Rectal smooth muscle tissue (tissue), 1 donor: Measurements from ENCODE around the gene ANAPC5.
"Not testable (repeated sequence)": the region's sequence is repeated elsewhere in the genome, so short reads cannot be mapped to it uniquely, and the experiment has no call there.

Experiments
- H3K27ac ChIP-seq: one replicate; pipeline ENCODE4 v1.7.0; 2013; ENCODE audit warnings: low read depth, low read length, inconsistent platforms
- H3K27me3 ChIP-seq: one replicate; pipeline ENCODE4 v1.7.0; 2013; ENCODE audit warnings: low read length; ENCODE audit not compliant: control insufficient read depth, insufficient read depth
- H3K36me3 ChIP-seq: one replicate; pipeline ENCODE4 v1.7.0; 2013; ENCODE audit warnings: low read length; ENCODE audit not compliant: control insufficient read depth, insufficient read depth
- H3K4me1 ChIP-seq: one replicate; pipeline ENCODE4 v1.7.0; 2013; ENCODE audit warnings: low read length; ENCODE audit not compliant: control insufficient read depth, insufficient read depth
- H3K4me3 ChIP-seq: one replicate; pipeline ENCODE4 v1.7.0; 2013; ENCODE audit warnings: low read length
- H3K9ac ChIP-seq: one replicate; pipeline ENCODE4 v1.7.0; 2013; ENCODE audit warnings: low read length

ANAPC5 gene

GRCh38 chr12:121285856-121286255, 66.4 kb downstream of the ANAPC5 start:
- H3K36me3 ChIP-seq = no peaks in the 10 kb centered on the region
- H3K4me1 ChIP-seq = no peaks in the 10 kb centered on the region
- H3K27ac ChIP-seq = no peak overlapping the region
- H3K9ac ChIP-seq = no peak overlapping the region
- no peak overlapping the region for H3K4me3 ChIP-seq
- H3K27me3 ChIP-seq = no peaks in the 10 kb centered on the region

DNA sequence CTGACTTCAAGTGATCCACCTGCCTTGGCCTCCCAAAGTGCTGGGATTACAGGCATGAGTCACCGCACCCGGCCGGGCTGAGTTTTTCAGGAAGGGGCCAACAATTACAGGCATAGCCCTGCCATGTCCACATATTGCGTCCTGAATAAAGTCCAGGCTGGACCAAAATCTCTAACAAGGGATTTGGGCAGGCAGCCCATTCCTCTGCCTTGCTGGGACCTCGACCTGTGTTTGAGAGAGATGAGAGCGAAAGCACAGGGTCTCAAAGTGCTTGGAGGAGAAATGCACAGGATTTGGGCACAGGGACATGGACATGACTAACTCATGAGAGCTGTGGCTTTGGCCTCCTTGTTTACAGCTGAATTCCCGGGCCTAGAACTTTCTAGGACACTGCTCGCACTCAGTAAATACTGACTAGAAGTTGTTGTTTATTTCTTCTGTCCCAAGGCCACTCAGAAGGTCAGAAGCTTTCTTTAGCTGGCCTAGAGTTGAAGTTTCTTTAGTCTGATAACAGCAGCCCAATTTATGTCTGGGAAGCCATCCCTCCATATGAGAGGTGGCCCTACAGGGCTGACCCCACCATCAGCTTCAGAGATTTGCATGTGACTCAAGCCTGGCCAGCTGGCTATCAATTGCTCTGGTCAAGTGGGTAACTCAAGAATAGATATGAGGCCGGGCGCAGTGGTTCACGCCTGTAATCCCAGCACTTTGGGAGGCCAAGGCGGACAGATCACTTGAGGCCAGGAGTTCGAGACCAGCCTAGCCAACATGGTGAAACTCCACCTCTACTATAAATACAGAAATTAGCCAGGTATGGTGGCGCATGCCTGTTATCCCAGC, 67.4 kb downstream of the ANAPC5 start:
- Histone ChIP-seq H3K9ac (no peak overlapping the region), H3K36me3 (no peaks in the 10 kb centered on the region), H3K27me3 (no peaks in the 10 kb centered on the region), H3K4me3 (no peak overlapping the region), H3K4me1 (no peaks in the 10 kb centered on the region), H3K27ac (no peak overlapping the region)

DNA sequence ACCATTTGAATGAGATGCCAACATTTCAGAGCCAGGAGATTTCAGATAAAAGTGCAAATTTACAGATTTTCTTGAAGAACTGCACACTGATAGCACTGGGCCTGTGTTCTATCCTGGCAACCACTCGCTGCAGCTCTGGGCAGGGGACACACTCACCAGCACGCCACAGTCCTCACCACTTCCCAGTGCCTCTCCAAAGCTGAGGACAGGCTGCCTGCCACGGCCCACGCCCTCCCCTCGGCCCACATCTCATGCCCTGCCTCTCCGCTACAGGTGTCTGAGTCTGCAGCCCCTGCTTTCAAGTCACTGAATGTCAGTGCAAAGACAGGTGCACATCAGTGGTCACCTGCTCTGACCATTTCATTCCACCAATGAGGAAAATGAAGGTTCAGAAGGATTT, 68.4 kb downstream of the ANAPC5 start:
- H3K36me3 ChIP-seq = no peaks in the 10 kb centered on the region
- H3K27me3 ChIP-seq = no peaks in the 10 kb centered on the region
- H3K4me1 ChIP-seq = no peaks in the 10 kb centered on the region
- H3K4me3 ChIP-seq = no peak overlapping the region
- no peak overlapping the region for H3K9ac ChIP-seq
- H3K27ac ChIP-seq = no peak overlapping the region

- Histone ChIP-seq H3K27ac (no peak overlapping the region), H3K9ac (no peak overlapping the region), H3K4me1 (no peaks in the 10 kb centered on the region), H3K27me3 (no peaks in the 10 kb centered on the region), H3K4me3 (no peak overlapping the region), H3K36me3 (no peaks in the 10 kb centered on the region)
These were observed 68.8 kb downstream of the ANAPC5 start for GRCh38 chr12:121283388-121283787.

GRCh38 chr12:121282910-121283309, 69.3 kb downstream of the ANAPC5 start:
- H3K4me1 ChIP-seq, H3K36me3 ChIP-seq, H3K4me3 ChIP-seq, H3K27me3 ChIP-seq, H3K9ac ChIP-seq, H3K27ac ChIP-seq: not testable (repeated sequence)

GRCh38 chr12:121282072-121282742, 70.0 kb downstream of the ANAPC5 start:
- Histone ChIP-seq H3K4me3 (no peak overlapping the region), H3K27me3 (no peaks in the 10 kb centered on the region), H3K36me3 (no peaks in the 10 kb centered on the region), H3K9ac (no peak overlapping the region), H3K4me1 (no peaks in the 10 kb centered on the region), H3K27ac (no peak overlapping the region)

DNA sequence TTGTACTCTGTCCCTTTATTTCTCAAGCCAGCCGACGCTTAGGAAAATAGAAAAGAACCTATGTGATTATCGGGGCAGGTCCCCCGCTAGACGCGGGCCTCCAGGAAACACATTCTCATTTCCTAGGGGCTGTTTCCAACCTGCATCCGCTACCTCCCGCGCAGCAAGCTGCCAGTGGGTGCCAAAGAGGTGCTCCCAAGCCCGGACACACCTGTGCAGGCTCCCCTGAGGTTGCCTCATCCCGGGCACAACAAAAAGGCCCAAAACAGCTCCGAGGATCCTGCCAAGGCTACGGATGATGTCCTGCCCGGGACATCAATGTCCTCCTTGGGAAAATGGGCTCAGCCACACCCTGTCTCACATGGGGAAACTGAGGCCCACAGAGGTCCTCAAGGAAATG, 71.1 kb downstream of the ANAPC5 start:
- not testable (repeated sequence) for H3K4me1 ChIP-seq, H3K27ac ChIP-seq, H3K36me3 ChIP-seq, H3K27me3 ChIP-seq, H3K9ac ChIP-seq, H3K4me3 ChIP-seq

- not testable (repeated sequence) for H3K27ac ChIP-seq, H3K9ac ChIP-seq, H3K4me1 ChIP-seq, H3K4me3 ChIP-seq, H3K27me3 ChIP-seq, H3K36me3 ChIP-seq
These were observed 71.7 kb downstream of the ANAPC5 start for GRCh38 chr12:121280531-121280930.

DNA sequence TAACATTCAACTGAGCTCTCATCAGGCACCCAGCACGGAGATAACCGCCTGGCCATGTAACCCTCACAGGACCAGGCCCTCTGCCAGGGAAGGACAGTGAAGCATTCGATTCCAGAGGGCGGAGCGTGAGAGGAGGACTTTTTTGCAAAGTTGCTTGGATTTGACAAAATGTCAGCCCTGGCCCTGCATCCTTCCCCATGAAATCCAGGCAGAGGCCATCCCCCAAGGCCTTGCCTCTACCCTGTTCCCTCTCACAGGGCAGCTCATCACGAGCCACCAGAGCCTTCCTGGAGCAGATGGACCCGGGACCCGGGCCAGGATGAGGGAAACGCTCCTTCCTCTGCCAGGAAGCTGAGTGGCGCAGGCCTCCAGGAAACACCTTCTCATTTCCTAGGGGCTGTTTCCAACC, 72.7 kb downstream of the ANAPC5 start:
- Histone ChIP-seq H3K27me3 (no peaks in the 10 kb centered on the region), H3K4me1 (no peaks in the 10 kb centered on the region), H3K27ac (no peak overlapping the region), H3K36me3 (no peaks in the 10 kb centered on the region), H3K9ac (no peak overlapping the region), H3K4me3 (no peak overlapping the region)

- Histone ChIP-seq H3K4me1 (no peaks in the 10 kb centered on the region), H3K36me3 (peaks cover 3% of the 10 kb centered on the region), H3K9ac (no peak overlapping the region), H3K27me3 (no peaks in the 10 kb centered on the region), H3K4me3 (no peak overlapping the region), H3K27ac (no peak overlapping the region)
These were observed 73.2 kb downstream of the ANAPC5 start for GRCh38 chr12:121279071-121279375.

DNA sequence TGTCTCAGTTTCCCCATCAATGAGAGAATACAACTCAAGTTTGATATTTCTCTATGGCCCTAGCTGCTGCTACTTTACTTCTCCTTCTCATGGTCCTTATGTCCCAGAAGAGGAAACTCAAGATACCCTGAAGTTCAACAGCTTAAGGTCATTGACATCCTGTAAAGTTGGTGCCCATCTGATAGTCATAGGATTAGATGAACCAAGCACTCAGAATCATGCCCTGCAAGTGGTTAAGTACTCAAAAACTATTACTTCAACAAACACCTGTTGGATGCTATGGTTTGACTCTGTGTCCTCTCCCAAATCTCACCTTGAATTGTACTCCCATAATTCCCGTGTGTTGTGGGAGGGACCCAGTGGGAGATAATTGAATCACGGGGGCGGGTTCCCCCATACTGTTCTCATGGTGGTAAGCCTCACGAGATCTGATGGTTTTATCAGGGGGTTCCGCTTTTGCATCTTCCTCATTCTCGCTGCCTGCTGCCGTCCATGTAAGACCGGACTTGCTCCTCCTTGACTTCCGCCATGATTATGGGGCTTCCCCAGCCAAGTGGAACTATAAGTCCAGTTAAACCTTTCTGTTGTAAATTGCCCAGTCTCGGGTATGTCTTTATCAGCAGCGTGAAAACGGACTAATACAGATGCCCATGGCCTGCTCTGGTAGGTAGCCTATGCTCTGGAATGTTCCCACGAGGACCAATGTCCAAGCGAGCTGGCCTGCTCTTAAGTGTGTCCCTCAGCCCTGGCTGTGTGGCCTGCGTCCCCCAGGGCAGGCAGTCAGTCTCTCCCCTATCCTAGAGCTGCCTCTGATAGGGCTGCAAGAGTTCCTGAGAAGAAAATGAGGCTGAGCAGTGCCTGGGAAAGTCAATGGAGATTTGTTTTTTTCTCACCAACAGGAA, 73.8 kb downstream of the ANAPC5 start:
- H3K4me1 ChIP-seq = no peaks in the 10 kb centered on the region
- no peak overlapping the region for H3K9ac ChIP-seq
- H3K27ac ChIP-seq = no peak overlapping the region
- peaks cover 6% of the 10 kb centered on the region for H3K36me3 ChIP-seq
- no peak overlapping the region for H3K4me3 ChIP-seq
- no peaks in the 10 kb centered on the region for H3K27me3 ChIP-seq

GRCh38 chr12:121277374-121277759, 74.8 kb downstream of the ANAPC5 start:
- H3K9ac ChIP-seq = no peak overlapping the region
- no peak overlapping the region for H3K4me3 ChIP-seq
- no peaks in the 10 kb centered on the region for H3K27me3 ChIP-seq
- H3K36me3 ChIP-seq = peaks cover 12% of the 10 kb centered on the region
- H3K4me1 ChIP-seq = no peaks in the 10 kb centered on the region
- H3K27ac ChIP-seq = no peak overlapping the region
